GM19397 (cell line): ENCODE data around the gene EXOC4.

Experiments
- ATAC-seq: cut with Tn5 transposase; IDR thresholded peaks from one replicate; pipeline ENCODE4 v1.9.1; 2021; ENCODE audit warnings: mild to moderate bottlenecking, moderate library complexity; ENCODE audit not compliant: unreplicated experiment

The EXOC4 gene

DNA sequence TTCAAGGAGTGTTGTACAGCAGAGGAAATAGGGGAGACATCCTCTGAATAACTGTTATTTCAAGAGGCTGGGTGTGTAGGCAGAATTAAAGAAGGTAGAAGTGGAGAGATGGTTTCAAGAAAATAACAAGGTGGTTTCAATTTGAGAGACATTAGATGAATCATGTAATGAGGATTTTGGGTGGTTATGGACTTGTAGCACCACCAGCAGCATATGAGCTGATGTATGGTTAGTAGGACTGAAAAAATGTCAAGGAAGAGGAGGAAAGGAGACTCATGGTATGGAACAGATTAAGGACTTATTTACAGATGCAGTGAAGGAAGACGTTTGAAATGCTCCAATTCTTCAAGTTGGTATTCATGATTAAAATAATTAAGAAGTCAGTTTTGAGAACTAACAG is 166.2 kb downstream of the EXOC4 start:
- ATAC-seq = no peak

DNA sequence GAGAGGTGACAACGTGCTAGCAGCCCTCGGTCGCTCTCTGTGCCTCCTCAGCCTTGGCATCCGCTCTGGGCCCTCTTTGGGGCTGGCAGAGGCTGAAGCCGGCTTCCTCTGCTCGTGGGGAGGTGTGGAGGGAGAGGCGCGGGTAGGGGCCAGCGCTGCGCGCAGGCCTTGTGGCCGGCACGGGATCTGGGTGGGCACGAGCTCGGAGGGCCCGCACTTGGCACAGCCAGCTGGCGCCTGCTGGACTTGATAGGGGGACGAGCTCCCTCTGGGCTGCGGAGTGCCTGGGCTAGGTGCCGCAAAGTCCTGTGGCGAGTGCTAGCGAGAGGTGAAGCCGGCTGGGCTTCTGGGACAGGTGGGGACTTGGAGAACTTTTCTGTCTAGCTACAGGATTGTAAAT is 170.7 kb downstream of the EXOC4 start:
- no peak for ATAC-seq

- no peak for ATAC-seq
Observed at GRCh38 chr7:133428326-133428725, 175.4 kb downstream of the EXOC4 start.

- ATAC-seq = no peak
Observed at GRCh38 chr7:133428876-133429275, 176.0 kb downstream of the EXOC4 start.

DNA sequence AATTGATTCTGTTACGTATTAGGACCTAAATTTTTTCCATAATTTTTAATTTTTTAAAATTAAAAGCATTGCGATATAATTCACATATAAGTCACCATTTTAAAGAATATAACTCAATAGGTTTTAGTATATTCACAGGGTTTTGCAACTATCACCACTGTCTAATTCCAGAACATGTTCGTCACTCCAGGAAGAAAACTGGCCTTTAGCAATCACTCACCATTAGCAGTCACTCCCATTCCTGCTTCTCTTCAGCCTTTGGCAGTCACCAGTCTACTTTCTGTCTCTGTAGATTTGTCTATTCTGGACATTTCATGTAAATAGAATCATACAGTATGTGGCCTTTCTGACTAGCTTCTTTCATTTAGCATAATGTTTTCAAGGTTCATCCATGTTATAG is 176.5 kb downstream of the EXOC4 start:
- no peak for ATAC-seq

DNA sequence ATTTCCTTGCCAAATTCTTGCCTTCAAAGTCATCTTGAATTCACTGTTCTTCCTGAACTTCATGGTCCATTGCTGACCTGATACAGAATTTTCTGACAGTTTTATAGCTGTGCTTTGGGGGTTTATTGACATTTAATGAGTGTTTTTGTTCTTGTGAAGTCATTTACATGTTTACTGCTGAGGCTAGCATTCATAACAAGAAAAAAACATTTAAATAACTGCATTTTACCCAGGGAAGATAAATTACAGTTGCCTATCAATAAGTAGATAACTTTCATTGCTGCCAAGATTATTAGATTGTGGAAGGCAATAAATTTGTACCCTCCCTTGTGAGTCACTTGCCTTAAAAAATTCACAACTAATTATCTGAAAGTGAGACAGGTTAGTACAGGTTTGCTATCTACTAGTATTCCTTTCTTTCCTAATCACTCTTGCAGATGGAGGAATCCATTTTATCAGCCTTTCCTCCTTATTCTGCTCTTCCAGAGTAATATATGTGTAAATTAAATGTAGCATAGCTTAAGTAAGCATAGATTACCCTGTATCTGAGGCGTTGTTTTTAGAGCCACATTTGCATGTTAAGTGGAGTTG is 178.4 kb downstream of the EXOC4 start:
- no peak for ATAC-seq

DNA sequence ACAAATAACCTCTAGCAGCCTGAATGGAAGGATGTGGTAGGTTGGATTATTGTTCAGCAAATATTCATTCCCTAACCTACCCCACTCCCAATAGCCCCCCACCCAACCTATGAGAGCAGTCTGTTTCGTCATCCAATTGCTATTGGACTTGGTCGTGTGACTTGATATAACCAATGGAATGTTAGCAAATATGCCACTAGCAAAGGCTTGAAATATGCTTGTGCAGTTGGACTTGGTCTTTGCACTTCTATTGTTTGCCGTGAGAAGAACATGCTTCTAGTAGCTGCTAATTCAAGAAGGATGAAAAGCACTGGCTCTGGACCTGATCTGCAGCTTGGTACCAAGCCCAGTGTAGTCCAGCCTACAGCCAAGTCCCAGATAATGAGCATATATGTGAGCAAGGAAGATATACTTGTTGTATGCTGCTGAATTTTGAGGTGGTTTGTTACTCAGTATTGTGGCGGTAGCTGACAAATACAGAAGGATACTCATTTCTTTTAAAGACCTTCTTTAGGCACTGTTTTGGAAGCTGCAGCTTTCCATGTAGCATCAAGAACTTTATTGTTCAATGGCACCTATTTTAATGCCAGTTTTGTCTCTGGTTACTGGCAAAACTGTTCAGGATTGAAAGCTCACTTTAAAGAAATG is 180.4 kb downstream of the EXOC4 start:
- ATAC-seq = no peak

DNA sequence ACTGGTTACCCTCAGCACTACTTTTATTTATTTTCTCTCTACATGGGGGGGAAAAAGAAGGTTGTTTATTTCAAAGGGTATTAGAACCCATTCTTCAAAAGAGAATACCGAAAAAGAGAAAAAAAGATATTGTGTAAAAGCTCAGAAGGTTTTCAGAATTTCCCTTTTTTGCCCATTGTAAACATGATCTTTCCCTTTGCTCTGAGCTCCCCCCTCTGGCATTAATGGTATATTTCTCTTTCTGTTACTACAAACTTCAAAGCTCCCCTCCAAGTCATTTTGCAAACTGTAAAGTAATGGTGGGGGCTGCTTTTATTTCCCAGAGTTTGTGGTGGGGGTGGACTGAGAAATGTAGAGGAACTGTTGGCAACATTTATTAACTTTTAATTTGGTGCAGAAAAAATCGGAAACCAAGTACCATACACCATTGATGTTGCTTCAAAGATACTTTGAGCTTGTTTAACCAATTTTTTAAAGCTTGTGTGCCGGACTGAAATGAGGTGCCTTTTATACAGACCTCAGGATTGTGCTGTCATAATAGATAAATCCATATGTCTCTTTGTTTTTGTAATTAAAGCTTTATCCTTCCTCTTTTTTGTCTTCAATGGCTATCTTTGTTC is 181.5 kb downstream of the EXOC4 start:
- ATAC-seq = no peak

GRCh38 chr7:133436014-133436428 is 183.1 kb downstream of the EXOC4 start:
- ATAC-seq = no peak

DNA sequence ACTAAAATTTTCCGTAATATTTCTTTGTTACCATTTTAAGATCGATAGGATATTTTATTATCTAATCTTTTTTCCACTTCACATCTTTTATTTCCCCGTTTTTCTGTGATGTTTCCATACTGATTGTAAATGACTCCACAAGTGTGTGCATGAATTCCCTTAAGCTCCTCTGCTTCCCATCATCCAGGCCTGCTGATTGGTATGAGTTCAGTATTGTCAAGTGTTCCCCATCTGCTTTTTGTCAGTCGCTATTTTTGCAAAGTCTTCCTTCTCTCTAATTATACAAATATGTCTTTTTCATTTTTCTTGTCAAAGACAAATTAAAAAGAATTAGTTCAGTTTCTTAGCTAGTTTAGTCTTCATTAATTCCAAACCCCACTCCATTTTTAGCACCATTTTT is 184.7 kb downstream of the EXOC4 start:
- no peak for ATAC-seq

DNA sequence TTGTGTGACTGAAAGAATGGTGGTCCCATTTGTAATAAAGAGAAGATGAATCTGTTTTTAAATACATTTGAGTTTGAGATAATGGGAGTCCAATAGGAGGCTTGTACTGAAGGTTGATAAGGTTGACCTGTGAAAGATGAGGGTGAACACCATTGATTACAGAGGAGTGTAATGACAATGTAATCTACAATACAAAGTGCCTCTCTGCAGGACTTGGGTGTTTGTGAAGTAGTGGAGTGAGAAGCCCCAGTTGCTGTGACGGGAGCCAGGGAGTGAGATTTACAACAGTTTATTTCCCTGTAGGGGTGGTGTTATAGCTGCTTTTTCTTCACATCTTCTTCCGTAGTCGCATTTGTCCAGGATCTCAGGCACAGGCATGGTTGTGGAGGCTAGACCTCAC is 189.9 kb downstream of the EXOC4 start:
- ATAC-seq = no peak

GRCh38 chr7:133445617-133446016 is 192.7 kb downstream of the EXOC4 start:
- no peak for ATAC-seq

DNA sequence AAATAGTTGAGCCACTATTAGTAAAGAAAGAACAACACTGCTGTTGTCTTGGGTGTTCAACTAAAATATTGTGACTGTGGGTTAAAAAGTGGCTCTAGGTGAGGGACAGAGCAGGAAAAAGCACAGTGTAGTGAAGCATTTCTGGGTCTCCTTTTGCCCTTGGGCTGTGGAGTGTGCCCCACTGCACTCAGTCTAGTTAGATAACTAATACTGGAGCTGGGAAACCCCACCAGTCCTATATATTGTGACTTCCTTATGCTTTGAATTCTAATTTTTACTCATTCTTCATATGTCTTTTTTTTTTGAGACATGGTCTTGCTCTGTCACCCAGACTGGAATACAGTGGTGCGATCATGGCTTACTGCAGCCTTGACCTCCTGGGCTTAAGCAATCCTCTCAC is 195.1 kb downstream of the EXOC4 start:
- no peak for ATAC-seq

DNA sequence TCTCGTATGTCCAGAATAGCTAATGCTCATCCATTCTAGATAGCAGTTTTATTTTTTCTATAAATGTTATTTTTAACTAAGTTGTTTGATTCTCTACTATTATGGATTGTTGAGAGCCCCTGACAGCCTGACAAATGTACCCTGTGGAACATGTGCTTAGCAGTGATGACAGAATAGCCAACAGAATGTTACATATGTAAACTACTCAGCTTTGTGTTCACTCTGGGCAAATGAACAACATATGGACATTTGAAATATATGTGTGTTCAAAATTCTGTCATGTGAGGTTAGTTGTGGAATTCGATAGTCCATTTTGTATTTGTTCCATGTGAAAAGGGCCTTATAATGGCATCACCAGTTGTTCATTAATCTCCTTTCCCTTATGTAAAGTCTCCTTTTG is 199.7 kb downstream of the EXOC4 start:
- ATAC-seq = no peak

DNA sequence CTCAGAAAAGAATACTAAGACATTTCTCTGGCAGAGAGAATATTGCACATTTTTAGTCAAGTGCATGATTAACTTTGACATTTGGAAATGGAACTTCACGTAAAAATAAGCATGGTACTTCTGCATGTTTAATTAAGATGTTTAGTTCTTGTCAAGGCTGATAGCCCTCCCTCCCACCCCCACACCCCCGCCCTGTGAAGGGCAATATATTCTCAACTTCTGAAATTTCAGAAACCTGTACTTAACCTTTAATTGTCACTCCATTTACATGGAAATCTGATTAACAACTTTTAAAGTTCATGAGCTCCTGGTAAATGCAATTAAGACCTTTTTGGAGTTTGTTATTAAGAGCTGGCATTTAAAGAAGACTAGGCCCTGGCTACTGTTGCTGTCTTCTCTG is 205.8 kb downstream of the EXOC4 start:
- no peak for ATAC-seq

DNA sequence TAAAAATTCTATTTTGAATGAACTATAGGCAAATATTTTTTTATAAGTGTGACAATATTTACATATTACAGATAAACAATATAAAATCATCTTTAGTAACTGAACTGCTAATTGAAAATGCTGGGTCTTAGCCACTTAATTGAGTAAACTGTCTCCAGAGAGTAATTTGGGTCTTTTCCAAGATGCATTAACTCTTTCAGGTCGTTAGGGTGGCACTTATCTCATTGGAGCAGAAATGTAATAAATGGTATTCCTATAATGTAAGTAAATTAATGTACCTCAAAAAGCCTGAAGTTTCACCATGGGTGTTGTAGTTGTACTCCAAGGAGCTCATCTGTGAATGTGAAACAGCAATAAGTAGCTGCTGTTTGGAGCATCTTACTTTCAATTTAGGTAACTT is 208.5 kb downstream of the EXOC4 start:
- ATAC-seq = no peak

DNA sequence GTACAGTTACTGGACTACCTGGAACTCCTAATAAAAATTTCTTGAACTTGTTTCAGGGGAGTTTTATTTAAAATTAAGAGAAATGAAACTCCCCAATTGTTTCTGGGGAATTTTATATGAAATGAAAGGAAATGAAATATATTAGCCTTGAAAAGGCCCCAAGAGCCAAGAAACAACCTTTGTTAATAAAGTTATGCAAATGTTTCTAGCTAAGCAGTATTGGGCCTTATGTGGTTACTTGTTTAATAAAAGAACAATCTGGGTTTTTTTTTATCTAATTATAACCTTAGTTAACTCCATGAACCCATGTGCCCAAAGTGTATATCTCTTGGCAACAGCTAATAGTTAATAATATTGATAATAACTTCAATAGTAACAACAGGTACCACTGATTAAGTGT is 222.8 kb downstream of the EXOC4 start:
- no peak for ATAC-seq

- no peak for ATAC-seq
Observed at GRCh38 chr7:133477791-133478190, 224.9 kb downstream of the EXOC4 start.

DNA sequence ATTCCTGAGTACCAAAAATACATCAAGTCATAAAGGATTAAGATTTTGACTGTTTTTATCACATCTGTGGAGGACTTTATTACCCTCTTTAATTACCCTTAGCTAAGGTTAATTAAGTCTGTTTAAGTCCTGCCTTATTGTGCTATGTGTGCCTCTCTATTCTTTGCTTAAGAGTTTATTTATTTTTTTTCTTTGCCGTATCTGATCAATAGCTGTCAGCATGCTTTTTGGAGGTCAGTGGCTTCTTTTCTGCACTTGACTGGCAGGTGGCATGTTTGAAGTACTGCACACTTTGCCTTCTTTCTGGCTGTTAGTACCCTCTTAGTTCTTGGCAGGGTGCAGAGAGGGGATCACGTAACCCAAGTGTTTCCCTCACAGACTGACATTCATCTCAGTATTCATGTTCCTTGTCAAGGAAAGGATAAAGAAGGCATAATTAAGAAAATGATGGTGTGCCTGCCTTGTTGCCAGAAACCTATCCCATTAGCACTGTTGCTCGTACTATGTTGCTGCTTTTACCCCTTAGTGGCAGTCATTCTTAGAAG is 225.8 kb downstream of the EXOC4 start:
- ATAC-seq = no peak

GRCh38 chr7:133479456-133480065 is 226.7 kb downstream of the EXOC4 start:
- no peak for ATAC-seq

GRCh38 chr7:133480868-133481267 is 228.0 kb downstream of the EXOC4 start:
- ATAC-seq = no peak

DNA sequence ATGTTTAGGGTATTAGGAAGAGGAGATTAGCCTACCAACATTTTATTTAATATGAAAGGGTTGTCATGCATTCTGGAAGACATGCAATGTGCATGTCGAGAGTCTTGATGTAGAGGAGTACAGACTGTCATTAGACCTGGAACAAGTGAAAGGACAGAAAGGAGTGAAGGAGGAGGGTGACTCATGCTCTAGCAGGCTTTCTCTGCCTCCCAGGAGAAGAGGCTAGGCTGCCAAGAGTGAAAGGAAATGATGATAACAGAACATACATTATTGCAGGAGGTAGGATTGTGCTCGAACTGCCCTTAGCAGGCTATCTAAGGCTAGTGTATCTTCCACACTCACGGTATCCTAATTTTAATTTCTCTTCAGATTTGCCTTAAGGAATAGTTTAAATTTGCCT is 228.8 kb downstream of the EXOC4 start:
- ATAC-seq = no peak
